HCT116 (cell line): Measurements from ENCODE around the gene LAMC3.

Source experiments
- EZH2 ChIP-seq: fragments of 200-600 bp; sonication (generic); IDR thresholded peaks from 2 replicates; pipeline ENCODE4 v1.6.1; 2017; ENCODE audit warnings: antibody characterized with exemption, mixed run types
- POLR2AphosphoS5 ChIP-seq: IDR thresholded peaks from 2 replicates; pipeline ENCODE4 v1.6.1; 2011; ENCODE audit warnings: mild to moderate bottlenecking, low read depth, low read length, moderate library complexity
- TCF7L2 ChIP-seq: IDR thresholded peaks from 2 replicates; pipeline ENCODE4 v1.7.0; 2011; ENCODE audit warnings: borderline replicate concordance, inconsistent platforms; ENCODE audit not compliant: insufficient read depth, insufficient read length; ENCODE audit errors: extremely low read depth
- ZNF274 ChIP-seq: fragments of 200-500 bp; sonication (Bioruptor generic); IDR thresholded peaks from 2 replicates; pipeline ENCODE4 v1.6.1; 2014; ENCODE audit warnings: mild to moderate bottlenecking, low read depth, low read length, inconsistent platforms
- TF ChIP-seq, protein P1 (sequence below), 3 experiments: fragments of 200-600 bp in 1 of 3; sonication (generic) in 1 of 3; IDR thresholded peaks in 2 of 3; conservative IDR thresholded peaks in 1 of 3; 2 replicates each; pipeline ENCODE4 v1.5.1; 2012 to 2017; ENCODE audit warnings: low read depth in 2 of 3, low read length in 2 of 3, antibody characterized with exemption in 1 of 3, borderline replicate concordance in 1 of 3, control low read depth in 1 of 3, mild to moderate bottlenecking in 1 of 3, mixed read lengths in 1 of 3, mixed run types in 1 of 3, moderate library complexity in 1 of 3; ENCODE audit not compliant: insufficient read depth in 1 of 3
- TF ChIP-seq, protein P2 (sequence below): IDR thresholded peaks from 2 replicates; pipeline ENCODE4 v1.6.1; 2012; ENCODE audit warnings: low read depth

DNA sequence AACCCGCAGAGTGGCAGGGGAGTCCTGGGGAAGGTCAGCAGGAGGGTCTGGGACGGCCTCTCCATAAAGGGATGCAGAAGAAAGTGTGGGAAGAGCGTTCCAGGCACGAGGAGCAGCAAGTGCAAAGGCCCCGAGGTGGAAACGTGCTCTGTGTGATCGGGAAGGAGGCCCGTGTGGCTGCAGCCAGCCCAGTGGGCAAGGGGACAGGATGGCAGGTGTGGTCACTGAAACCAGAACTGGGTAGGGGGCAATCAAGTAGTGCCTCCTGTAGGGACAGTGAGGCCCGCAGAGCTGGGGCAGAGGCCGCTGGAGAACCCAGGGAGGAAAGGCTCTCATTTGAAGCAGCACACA, 16.3 kb upstream of the LAMC3 start:
- TF ChIP-seq TCF7L2: no peak
- TF ChIP-seq, protein P1, sequence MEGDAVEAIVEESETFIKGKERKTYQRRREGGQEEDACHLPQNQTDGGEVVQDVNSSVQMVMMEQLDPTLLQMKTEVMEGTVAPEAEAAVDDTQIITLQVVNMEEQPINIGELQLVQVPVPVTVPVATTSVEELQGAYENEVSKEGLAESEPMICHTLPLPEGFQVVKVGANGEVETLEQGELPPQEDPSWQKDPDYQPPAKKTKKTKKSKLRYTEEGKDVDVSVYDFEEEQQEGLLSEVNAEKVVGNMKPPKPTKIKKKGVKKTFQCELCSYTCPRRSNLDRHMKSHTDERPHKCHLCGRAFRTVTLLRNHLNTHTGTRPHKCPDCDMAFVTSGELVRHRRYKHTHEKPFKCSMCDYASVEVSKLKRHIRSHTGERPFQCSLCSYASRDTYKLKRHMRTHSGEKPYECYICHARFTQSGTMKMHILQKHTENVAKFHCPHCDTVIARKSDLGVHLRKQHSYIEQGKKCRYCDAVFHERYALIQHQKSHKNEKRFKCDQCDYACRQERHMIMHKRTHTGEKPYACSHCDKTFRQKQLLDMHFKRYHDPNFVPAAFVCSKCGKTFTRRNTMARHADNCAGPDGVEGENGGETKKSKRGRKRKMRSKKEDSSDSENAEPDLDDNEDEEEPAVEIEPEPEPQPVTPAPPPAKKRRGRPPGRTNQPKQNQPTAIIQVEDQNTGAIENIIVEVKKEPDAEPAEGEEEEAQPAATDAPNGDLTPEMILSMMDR (IDR thresholded peaks at IDR 0.05 in 2 of 3, conservative IDR thresholded peaks at IDR 0.05 in 1 of 3; ENCODE audit: borderline replicate concordance in 1 of 3, insufficient read depth in 1 of 3, low read depth in 2 of 3, low read length in 2 of 3): no peak
- no peak for TF ChIP-seq EZH2
- no peak for TF ChIP-seq ZNF274
- TF ChIP-seq POLR2AphosphoS5: no peak
- TF ChIP-seq, protein P2, sequence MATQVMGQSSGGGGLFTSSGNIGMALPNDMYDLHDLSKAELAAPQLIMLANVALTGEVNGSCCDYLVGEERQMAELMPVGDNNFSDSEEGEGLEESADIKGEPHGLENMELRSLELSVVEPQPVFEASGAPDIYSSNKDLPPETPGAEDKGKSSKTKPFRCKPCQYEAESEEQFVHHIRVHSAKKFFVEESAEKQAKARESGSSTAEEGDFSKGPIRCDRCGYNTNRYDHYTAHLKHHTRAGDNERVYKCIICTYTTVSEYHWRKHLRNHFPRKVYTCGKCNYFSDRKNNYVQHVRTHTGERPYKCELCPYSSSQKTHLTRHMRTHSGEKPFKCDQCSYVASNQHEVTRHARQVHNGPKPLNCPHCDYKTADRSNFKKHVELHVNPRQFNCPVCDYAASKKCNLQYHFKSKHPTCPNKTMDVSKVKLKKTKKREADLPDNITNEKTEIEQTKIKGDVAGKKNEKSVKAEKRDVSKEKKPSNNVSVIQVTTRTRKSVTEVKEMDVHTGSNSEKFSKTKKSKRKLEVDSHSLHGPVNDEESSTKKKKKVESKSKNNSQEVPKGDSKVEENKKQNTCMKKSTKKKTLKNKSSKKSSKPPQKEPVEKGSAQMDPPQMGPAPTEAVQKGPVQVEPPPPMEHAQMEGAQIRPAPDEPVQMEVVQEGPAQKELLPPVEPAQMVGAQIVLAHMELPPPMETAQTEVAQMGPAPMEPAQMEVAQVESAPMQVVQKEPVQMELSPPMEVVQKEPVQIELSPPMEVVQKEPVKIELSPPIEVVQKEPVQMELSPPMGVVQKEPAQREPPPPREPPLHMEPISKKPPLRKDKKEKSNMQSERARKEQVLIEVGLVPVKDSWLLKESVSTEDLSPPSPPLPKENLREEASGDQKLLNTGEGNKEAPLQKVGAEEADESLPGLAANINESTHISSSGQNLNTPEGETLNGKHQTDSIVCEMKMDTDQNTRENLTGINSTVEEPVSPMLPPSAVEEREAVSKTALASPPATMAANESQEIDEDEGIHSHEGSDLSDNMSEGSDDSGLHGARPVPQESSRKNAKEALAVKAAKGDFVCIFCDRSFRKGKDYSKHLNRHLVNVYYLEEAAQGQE: no peak
